HEK293T (cell line): ENCODE data around the gene C22orf15.
"Not testable (repeated sequence)": the region's sequence is repeated elsewhere in the genome, so short reads cannot be mapped to it uniquely, and the experiment has no call there.

ENCODE experiments used
- CTCF ChIA-PET: fragments of 350-600 bp; formaldehyde crosslinking; extraction: SDS; loops from one replicate; lab custom pipeline; 2021; ENCODE audit warnings: antibody characterized with exemption, inconsistent platforms; lab: Yijun Ruan, JAX
- POLR2A ChIA-PET: fragments of 350-600 bp; formaldehyde crosslinking; extraction: SDS; loops from one replicate; lab custom pipeline; 2020; ENCODE audit warnings: antibody characterized with exemption, inconsistent platforms; lab: Yijun Ruan, JAX
- DNase-seq: peaks from one replicate; pipeline ENCODE4 v3.0.0; 2012; ENCODE audit warnings: mixed read lengths; ENCODE audit errors: extremely low spot score
- ARNT ChIP-seq: fragments of 450-650 bp; IDR thresholded peaks from 2 replicates; pipeline ENCODE4 v1.6.1; 2017; ENCODE audit warnings: mild to moderate bottlenecking
- BHLHE40 ChIP-seq: fragments of 450-650 bp; IDR thresholded peaks from 2 replicates; pipeline ENCODE4 v1.6.1; 2016; ENCODE audit warnings: mild to moderate bottlenecking, moderate library complexity, borderline replicate concordance
- CTBP1 ChIP-seq: fragments of 450-650 bp; IDR thresholded peaks from 2 replicates; pipeline ENCODE4 v1.6.1; 2016; ENCODE audit warnings: borderline replicate concordance
- ELF4 ChIP-seq: fragments of 450-650 bp; IDR thresholded peaks from 2 replicates; pipeline ENCODE4 v1.6.1; 2017; ENCODE audit warnings: antibody characterized with exemption
- FOXA1 ChIP-seq: fragments of 450-650 bp; IDR thresholded peaks from 2 replicates; pipeline ENCODE4 v1.6.1; 2016; ENCODE audit warnings: mild to moderate bottlenecking
- FOXK2 ChIP-seq: fragments of 450-650 bp; IDR thresholded peaks from 2 replicates; pipeline ENCODE4 v1.6.1; 2016; ENCODE audit warnings: mild to moderate bottlenecking
- FOXM1 ChIP-seq: fragments of 450-650 bp; IDR thresholded peaks from 2 replicates; pipeline ENCODE4 v1.6.1; 2017; ENCODE audit warnings: mild to moderate bottlenecking, borderline replicate concordance
- HDGF ChIP-seq: fragments of 450-650 bp; IDR thresholded peaks from 2 replicates; pipeline ENCODE4 v1.6.1; 2017; ENCODE audit warnings: antibody characterized with exemption, borderline replicate concordance
- L3MBTL2 ChIP-seq: fragments of 450-650 bp; conservative IDR thresholded peaks from 2 replicates; pipeline ENCODE4 v1.6.1; 2016; ENCODE audit warnings: mild to moderate bottlenecking
- LEF1 ChIP-seq: fragments of 450-650 bp; IDR thresholded peaks from 2 replicates; pipeline ENCODE4 v1.6.1; 2017; ENCODE audit warnings: mild to moderate bottlenecking, borderline replicate concordance
- NFRKB ChIP-seq: fragments of 450-650 bp; IDR thresholded peaks from 2 replicates; pipeline ENCODE4 v1.6.1; 2016; ENCODE audit warnings: mild to moderate bottlenecking, moderate library complexity
- SP1 ChIP-seq: fragments of 450-650 bp; IDR thresholded peaks from 2 replicates; pipeline ENCODE4 v1.6.1; 2017
- SUZ12 ChIP-seq: fragments of 450-650 bp; IDR thresholded peaks from 2 replicates; pipeline ENCODE4 v1.6.1; 2016; ENCODE audit warnings: mild to moderate bottlenecking
- TARDBP ChIP-seq: fragments of 450-650 bp; IDR thresholded peaks from 2 replicates; pipeline ENCODE4 v1.6.1; 2016
- ZNF384 ChIP-seq: fragments of 450-650 bp; IDR thresholded peaks from 2 replicates; pipeline ENCODE4 v1.6.1; 2016
- TF ChIP-seq, protein P1 (sequence below): fragments of 450-650 bp; IDR thresholded peaks from 2 replicates; pipeline ENCODE4 v1.6.1; 2016

Gene C22orf15

DNA sequence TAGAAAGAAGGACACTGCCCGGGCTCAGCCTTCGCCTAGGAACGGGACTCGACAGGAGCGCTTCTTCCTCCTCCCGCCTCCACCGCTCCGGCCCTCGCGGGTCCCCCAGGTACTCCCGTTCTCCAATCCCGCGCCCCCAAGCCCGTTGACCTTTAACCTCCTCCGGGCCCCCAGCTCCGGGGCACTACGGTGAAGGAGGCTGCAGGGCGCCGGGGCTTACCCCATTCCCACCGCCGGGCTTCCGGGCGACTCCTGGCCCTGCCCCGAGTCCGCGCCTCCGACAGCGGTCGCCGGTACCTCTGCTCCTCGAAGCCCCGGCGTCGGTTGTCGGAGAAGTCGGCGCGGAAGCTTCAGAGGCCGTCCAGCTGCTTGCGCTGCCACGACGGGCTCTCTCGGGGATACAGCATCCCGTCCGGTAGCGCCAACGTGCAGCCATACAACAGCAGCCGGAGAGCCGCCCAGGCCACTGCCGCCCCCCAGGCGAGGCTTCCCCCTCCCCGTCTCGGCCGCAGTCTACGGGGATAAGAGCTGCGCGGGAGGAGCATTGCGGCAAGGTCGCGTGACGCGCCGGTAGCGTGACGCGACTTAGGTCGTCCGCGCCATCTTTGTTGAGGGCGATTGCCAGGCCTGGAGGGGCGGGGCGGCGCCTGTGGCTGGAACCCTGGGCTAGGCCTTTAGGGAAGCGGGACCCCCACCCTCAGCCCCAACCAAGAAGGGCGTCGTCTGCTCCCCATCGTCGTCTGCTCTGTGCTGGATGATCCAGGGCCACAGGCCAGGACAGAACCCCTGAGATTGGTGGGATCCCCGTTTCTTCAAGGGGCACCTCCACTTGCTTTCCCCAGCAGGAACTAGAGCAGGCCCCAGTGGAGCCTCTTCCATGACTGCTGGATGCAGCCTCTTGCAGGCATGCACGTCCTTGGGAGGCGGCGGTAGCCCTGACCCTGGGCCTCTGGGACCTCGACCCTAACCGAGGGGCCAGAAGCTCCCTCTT is 45.7 kb upstream of the C22orf15 start:
- CTCF ChIA-PET, result interaction anchor here (0.7 kb wide), 1 partner anchor 9 kb away, joined by 3 read pairs; no protein-coding TSS in a partner anchor
- POLR2A ChIA-PET, result interaction anchor here (0.6 to 1.8 kb wide), 9 partner anchors 10 to 197 kb away, joined by 3 to 10 read pairs (median 4); partner anchors contain the start of gene ZNF70

DNA sequence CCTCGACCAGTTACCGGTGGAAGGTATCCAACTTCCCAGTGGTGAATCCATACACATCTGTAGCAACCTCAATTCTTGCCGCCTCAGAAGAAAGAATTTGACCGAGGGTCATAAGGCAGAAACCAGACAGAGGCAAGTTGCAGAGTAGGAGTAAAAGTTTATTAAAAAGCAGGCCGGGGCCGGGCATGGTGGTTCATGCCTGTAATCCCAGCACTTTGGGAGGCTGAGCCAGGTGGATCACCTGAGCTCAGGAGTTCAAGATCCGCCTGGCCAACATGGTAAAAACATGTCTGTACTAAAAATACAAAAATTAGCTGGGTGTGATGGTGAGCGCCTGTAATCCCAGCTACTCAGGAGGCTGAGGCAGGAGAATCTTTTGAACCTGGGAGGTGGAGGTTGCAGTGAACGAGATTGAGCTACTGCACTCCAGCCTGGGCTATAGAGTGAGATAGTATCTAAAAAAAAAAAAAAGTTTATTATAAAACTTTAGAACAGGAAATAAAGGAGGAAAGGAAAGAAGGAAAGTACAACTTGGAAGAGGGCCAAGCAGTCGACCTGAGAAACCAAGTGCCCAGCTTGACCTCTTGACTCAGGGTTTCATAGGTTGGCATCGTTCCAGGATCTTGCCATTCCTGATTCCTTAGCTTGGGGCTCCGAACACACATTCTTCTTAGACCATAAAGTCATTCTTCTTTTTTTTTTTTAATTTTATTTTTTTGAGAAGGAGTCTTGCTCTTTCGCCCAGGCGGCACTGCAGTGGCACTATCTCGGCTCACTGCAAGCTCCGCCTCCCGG is 44.2 kb upstream of the C22orf15 start:
- ChIA-PET POLR2A (interaction anchor here (0.6 to 1.6 kb wide), 3 partner anchors 32 to 195 kb away, joined by 3 to 4 read pairs (median 4); partner anchors contain the start of gene ZNF70), CTCF (interaction anchor here (0.6 to 0.7 kb wide), 2 partner anchors 21 to 141 kb away, joined by 7 to 8 read pairs; no protein-coding TSS in a partner anchor)
- no peak for TF ChIP-seq NFRKB
- TF ChIP-seq SUZ12, result no peak
- no peak for TF ChIP-seq ARNT
- no peak for TF ChIP-seq HDGF
- TF ChIP-seq TARDBP, result no peak
- no peak for TF ChIP-seq ZNF384
- no peak for TF ChIP-seq CTBP1
- no peak for TF ChIP-seq BHLHE40
- no peak for TF ChIP-seq FOXK2
- no peak for DNase-seq

More for the DNA sequence above, 45.7 kb upstream of the C22orf15 start:
- DNase-seq, result peak; percentile 97
- TF ChIP-seq, protein P1, sequence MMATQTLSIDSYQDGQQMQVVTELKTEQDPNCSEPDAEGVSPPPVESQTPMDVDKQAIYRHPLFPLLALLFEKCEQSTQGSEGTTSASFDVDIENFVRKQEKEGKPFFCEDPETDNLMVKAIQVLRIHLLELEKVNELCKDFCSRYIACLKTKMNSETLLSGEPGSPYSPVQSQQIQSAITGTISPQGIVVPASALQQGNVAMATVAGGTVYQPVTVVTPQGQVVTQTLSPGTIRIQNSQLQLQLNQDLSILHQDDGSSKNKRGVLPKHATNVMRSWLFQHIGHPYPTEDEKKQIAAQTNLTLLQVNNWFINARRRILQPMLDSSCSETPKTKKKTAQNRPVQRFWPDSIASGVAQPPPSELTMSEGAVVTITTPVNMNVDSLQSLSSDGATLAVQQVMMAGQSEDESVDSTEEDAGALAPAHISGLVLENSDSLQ, result no peak
- TF ChIP-seq FOXM1 (peak; percentile 77; the same call in 1 of the 2 replicates), LEF1 (no peak), FOXA1 (no peak), HDGF (peak; percentile 91; the same call in 1 of the 2 replicates), ARNT (0 out of 2 replicates have a peak, but pooled peaks have one; percentile 30), FOXK2 (no peak), L3MBTL2 (peak; percentile 97), ELF4 (peak; percentile 29; the same call in 1 of the 2 replicates)

DNA sequence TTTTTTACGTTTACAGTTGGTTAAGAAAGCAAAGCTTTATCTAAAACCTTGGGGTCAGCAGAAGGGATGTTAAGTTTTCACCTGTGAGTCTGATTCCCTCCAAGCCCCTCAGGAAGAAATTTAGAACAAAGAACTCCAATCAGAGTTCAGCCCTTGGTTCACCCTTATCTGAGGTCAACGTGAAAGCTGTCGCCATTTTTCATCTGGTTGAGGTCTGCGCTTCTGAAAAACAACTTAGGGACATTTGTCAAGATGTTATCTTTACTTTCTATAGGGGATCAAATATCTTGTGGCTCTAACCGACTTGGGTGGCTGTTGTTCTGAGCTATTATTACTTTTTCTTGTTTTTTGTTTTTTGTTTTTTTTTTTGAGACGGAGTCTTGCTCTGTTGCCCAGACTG is 41.9 kb upstream of the C22orf15 start:
- CTCF ChIA-PET, result no interaction called here
- DNase-seq, result no peak
- POLR2A ChIA-PET, result no interaction called here
- TF ChIP-seq SP1 (no peak), L3MBTL2 (no peak), FOXA1 (no peak), LEF1 (no peak), ELF4 (no peak), ZNF384 (no peak)

DNA sequence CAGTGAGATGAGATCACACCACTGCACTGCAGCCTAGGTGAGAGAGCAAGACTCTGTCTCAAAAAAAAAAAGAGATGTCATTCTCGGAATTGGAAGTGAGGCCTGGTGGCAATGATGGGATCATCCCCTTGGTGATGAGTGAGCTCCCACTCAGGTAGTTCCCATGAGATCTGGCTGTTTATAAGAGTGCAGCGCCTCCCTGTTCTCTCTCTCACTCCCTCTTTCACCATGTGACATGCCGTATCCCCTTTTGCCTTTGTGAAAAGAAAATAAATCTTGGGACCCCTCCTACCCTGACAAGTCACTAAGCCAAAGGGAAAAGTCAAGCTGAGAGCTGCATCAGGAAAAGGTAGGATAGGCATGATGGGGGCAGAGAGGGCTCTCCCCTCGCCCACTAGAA is 40.6 kb upstream of the C22orf15 start:
- DNase-seq, result no peak
- TF ChIP-seq HDGF (no peak), FOXA1 (no peak), L3MBTL2 (no peak), SP1 (no peak), TARDBP (no peak), FOXM1 (no peak), LEF1 (no peak), BHLHE40 (no peak), CTBP1 (no peak), FOXK2 (no peak), ARNT (no peak), NFRKB (no peak)
- CTCF ChIA-PET, result no interaction called here
- POLR2A ChIA-PET, result interaction anchor here (1.2 kb wide), 1 partner anchor 135 kb away, joined by 3 read pairs; the partner anchor contains the start of gene SLC2A11

DNA sequence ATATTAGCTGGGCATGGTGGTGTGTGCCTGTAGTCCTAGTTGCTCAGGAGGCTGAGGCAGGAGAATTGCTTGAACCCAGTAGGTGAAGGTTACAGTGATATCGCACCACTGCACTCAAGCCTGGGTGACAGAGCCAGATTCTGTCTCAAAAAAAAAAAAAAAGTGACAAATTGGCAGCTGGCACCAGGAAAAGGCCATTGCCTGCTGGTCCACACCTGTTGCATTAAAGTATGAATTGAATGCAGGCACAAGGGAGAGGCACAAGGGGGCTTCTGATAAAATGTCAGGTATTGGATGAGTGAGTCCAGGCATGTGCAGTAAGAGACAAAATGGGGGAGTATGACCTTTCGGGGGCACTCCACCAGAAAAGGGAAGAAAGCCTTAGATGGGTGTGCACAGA is 40.1 kb upstream of the C22orf15 start:
- TF ChIP-seq SUZ12 (no peak), ZNF384 (no peak)
- ChIA-PET POLR2A (interaction anchor here (1.2 kb wide), 1 partner anchor 134 kb away, joined by 3 read pairs; the partner anchor contains the start of gene SLC2A11), CTCF (interaction anchor here (0.6 kb wide), 1 partner anchor 27 kb away, joined by 3 read pairs; no protein-coding TSS in a partner anchor)
- no peak for DNase-seq

DNA sequence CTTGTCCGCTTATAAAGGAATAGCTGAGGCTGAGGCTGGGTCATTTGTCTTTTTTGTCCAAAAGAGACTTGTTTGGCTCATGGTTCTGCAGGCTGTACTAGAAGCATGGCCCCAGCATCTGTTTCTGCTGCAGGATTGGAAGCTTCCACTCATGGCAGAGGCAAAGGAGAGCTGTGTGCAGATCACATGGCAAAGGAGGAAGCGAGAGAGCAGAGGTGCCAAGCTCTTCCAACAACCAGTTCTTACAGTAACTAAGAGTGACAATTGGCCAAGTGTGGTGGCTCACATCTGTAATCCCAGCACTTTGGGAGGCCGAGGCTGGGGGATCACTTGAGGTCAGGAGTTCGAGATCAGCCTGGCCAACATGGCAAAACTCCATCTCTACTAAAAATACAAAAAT is 34.7 kb upstream of the C22orf15 start:
- CTCF ChIA-PET, DNase-seq: not testable (repeated sequence)
- POLR2A ChIA-PET, result interaction anchor here (1.0 to 1.3 kb wide), 2 partner anchors 15 to 40 kb away, joined by 3 to 4 read pairs; partner anchors contain the start of gene CHCHD10

DNA sequence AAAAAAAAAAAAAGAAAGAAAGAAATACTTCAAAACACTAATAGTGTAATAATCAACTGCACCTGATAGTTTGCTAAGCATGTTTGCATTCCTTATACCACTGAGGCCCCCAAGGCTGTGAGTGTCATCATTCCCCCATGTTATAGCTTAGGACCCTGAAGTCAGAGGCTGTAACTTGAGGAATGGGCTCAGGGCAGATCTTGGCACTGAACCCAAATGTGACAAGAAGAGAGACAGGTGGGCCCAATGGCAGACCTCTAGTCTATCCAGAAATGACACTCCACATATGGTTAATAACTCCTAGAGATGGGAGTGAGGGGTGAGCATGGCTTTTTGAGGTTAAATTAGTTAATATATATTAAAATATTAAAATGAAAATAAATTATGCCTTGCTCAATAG is 25.1 kb upstream of the C22orf15 start:
- no peak for DNase-seq
- TF ChIP-seq FOXM1, result no peak
- ChIA-PET CTCF (no interaction called here), POLR2A (interaction anchor here (1.2 to 2.4 kb wide), 3 partner anchors 10 to 18 kb away, joined by 3 to 7 read pairs (median 3); partner anchors contain the start of gene ZNF70)
